AG09319 (cell line): ENCODE measurements around the gene VPREB3.

ENCODE experiments used
- DNase-seq: peaks from one replicate; pipeline ENCODE4 v3.0.0-alpha.2; 2010; ENCODE audit warnings: low read depth; ENCODE audit errors: extremely low read depth
- TF ChIP-seq, protein P1 (sequence below): IDR thresholded peaks from 2 replicates; pipeline ENCODE4 v1.5.1; 2011; ENCODE audit warnings: low read depth, mild to moderate bottlenecking, inconsistent platforms, low read length, moderate library complexity

VPREB3 gene

DNA sequence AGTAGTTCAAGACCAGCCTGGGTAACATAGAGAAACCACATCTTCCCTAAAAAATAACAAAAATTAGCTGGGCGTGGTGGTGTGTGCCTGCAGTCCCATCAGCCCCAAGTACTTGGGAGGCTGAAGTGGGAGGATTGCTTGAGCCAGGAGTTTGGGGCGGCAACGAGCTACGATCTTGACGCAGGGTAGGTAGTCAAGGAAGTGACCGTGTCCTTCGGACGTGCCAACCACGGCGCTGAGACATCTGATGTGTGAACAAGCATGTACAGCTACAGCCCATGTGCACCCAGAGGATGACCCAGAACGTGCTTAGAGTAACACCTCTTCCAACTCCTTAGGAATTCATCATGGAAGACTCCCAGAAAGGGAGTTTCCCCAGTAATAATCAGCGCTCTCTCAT lies 42.0 kb downstream of the VPREB3 start:
- TF ChIP-seq, protein P1, sequence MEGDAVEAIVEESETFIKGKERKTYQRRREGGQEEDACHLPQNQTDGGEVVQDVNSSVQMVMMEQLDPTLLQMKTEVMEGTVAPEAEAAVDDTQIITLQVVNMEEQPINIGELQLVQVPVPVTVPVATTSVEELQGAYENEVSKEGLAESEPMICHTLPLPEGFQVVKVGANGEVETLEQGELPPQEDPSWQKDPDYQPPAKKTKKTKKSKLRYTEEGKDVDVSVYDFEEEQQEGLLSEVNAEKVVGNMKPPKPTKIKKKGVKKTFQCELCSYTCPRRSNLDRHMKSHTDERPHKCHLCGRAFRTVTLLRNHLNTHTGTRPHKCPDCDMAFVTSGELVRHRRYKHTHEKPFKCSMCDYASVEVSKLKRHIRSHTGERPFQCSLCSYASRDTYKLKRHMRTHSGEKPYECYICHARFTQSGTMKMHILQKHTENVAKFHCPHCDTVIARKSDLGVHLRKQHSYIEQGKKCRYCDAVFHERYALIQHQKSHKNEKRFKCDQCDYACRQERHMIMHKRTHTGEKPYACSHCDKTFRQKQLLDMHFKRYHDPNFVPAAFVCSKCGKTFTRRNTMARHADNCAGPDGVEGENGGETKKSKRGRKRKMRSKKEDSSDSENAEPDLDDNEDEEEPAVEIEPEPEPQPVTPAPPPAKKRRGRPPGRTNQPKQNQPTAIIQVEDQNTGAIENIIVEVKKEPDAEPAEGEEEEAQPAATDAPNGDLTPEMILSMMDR = no peak
- no peak for DNase-seq

DNA sequence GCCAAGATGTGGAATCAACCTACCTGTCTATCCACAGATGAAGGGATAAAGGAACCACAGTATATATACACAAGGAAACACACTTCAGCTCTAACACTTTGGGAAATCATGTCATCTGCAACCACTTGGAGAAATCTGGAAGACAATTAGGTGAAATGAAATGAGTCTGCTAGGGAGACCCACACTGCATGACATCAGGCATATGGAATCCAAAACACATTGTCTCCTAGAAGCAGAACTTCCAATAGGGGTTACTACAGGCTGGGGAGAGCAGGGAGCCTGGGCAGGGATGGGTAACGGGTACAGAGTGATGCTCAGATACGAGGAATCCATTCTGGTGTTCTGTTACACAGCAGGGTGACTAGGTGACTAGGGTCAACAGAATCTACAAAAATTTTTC lies 45.1 kb downstream of the VPREB3 start:
- TF ChIP-seq, protein P1 = no peak
- DNase-seq = peak; percentile 7

DNA sequence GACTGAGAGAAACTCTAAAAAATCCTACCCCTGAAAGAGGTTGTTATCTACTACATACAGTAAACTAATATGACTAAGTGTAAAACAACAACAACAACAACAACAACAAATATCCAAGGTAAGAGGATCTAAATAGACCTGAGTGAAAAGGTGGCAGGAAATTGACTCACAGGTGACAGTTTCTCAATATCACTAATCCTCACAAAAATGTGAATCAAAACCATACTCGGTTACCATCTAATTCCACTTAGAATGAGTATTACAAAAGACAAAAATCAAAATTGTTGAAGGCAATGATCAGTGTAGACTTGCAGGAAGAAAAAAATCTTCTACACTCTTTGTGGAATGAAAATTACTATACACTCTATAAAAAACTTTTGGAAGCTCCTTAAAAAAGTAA lies 46.0 kb downstream of the VPREB3 start:
- no peak for DNase-seq
- TF ChIP-seq, protein P1 = no peak

DNA sequence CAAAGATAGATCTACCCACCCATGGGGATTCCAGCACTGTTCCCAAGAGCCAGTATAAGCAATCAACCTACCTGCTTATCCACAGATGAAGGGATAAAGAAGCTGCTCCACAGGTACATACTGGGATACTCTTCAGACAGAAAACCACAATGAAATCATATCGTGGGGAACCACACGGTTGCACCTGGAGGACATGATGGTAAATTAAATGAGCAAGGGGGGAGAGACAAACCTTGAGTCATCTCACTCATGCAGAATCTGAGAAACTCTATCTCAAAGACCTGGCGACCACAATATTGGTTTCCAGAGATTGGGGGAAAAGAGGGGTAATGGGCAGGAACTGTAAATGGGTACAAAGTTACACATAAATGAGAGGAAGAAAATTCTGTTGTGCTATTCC lies 48.9 kb downstream of the VPREB3 start:
- TF ChIP-seq, protein P1 = no peak
- DNase-seq = no peak

DNA sequence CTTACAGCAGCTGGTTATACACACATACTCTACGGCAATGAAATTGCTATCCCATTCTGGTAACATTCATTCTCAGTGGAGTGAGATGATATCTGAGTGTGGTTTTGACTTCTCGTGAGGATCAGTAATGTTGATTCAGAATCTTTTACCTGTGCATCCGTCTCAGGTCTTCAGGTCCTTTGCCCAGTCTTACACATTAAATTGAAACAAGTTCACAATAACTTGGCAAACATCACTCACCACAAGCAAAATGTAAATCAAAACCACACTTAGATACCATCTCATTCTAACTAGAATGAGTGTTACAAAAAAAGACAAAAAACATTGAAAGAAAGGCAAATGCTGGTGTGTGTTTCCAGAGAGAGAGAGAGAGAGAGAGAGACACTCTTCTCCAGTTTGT lies 49.4 kb downstream of the VPREB3 start:
- DNase-seq = no peak
- TF ChIP-seq, protein P1 = no peak

DNA sequence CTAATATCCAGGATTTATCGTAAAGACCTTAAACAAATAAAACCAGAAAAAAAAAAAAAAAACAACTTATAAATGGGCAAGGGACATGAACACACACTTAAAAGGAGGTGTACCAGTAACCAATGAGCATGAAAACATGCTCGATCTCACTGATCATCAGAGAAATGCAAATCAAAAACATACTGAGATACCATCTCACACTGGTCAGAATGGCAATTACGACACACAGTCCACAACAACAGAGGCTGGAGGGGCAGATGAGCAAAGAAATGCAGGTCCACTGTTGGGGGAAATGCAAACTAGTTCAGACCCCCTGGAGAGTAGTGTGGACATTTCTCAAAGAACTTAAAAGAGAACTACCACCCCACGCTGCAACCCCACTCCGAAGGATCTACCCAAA lies 50.2 kb downstream of the VPREB3 start:
- TF ChIP-seq, protein P1 = no peak
- no peak for DNase-seq
